HCT116 (cell line): ENCODE data around the gene RELB. TPM values are rescaled to one million over a fixed set of nuclear protein-coding genes. Genes with fewer than 3 reads are reported as not detected.

Source experiments
- ATAC-seq: fragments of 200-7000 bp; cut with Tn5 transposase; 2 replicates; pipeline ENCODE4 v1.9.1; 2020; ENCODE audit warnings: mild to moderate bottlenecking, moderate library complexity
- BruUV-seq: library from RNA; stranded (reverse); fragments of 400-500 nt; replicated peaks from 2 replicates; lab custom pipeline; 2021; lab: Mats Ljungman, UMichigan
- CTCF ChIA-PET: fragments of 300-600 bp; sonication (Branson Sonifier 250); formaldehyde crosslinking; loops from one replicate; lab custom pipeline; 2021; ENCODE audit warnings: antibody characterized with exemption; lab: Charles Lee
- POLR2A ChIA-PET: fragments of 300-600, 350-600 bp; sonication (Branson Sonifier 250); formaldehyde crosslinking; loops from one replicate; lab custom pipeline; 2021; ENCODE audit warnings: antibody characterized with exemption; lab: Charles Lee
- RAD21 ChIA-PET, 2 experiments: fragments of 300-600 bp; sonication (Branson Sonifier 250); formaldehyde crosslinking; loops; one replicate each; lab custom pipeline; 2023; ENCODE audit warnings: low total read pairs in 2 of 2; ENCODE audit not compliant: uncharacterized antibody in 2 of 2, unreplicated experiment in 2 of 2, low non-redundant PET in 1 of 2; lab: Charles Lee
- DNase-seq: peaks from one replicate; pipeline ENCODE4 v3.0.0-alpha.2; 2010; ENCODE audit warnings: low read depth, low spot score
- H2AFZ ChIP-seq: fragments of 200-600 bp; shearing (Covaris generic), sonication (generic); 2 replicates; pipeline ENCODE4 v1.6.1; 2017; ENCODE audit warnings: low read depth, mixed run types, mixed read lengths, antibody characterized with exemption, low read length; ENCODE audit not compliant: poor library complexity, severe bottlenecking
- H3K27ac ChIP-seq: 2 replicates; pipeline ENCODE4 v1.5.1; 2012; ENCODE audit warnings: low read depth, low read length
- H3K27me3 ChIP-seq: fragments of 200-600 bp; sonication (generic); 2 replicates; pipeline ENCODE4 v1.6.1; 2016; ENCODE audit warnings: mixed run types, low read length, mixed read lengths; ENCODE audit not compliant: insufficient read depth
- H3K36me3 ChIP-seq, 2 experiments: fragments of 200-500 bp in 1 of 2; fragments of 200-600 bp in 1 of 2; sonication (Bioruptor generic) in 1 of 2; sonication (generic) in 1 of 2; 2 replicates each; pipeline versions ENCODE4 v1.5.1 to v1.6.1; 2014 to 2016; ENCODE audit warnings: low read length in 2 of 2, inconsistent platforms in 1 of 2, mixed read lengths in 1 of 2, mixed run types in 1 of 2; ENCODE audit not compliant: insufficient read depth in 2 of 2, control insufficient read depth in 1 of 2
- H3K4me1 ChIP-seq, 2 experiments: fragments of 200-600 bp in 1 of 2; sonication (generic) in 1 of 2; 2 replicates each; pipeline versions ENCODE4 v1.5.1 to v1.6.1; 2012 to 2017; ENCODE audit warnings: low read length in 2 of 2, inconsistent platforms in 1 of 2, mild to moderate bottlenecking in 1 of 2, mixed read lengths in 1 of 2, mixed run types in 1 of 2, moderate library complexity in 1 of 2; ENCODE audit not compliant: insufficient read depth in 2 of 2, control insufficient read depth in 1 of 2
- H3K4me2 ChIP-seq: fragments of 200-600 bp; sonication (generic); 2 replicates; pipeline ENCODE4 v1.6.1; 2017; ENCODE audit warnings: mixed run types, low read length, mixed read lengths
- H3K4me3 ChIP-seq, 2 experiments: fragments of 200-600 bp in 1 of 2; sonication (generic) in 1 of 2; replicated peaks in 1 of 2; 2 replicates each; pipeline ENCODE4 v1.5.1; 2011 to 2016; ENCODE audit warnings: low read length in 2 of 2, control low read depth in 1 of 2, low read depth in 1 of 2, mild to moderate bottlenecking in 1 of 2, mixed read lengths in 1 of 2, mixed run types in 1 of 2
- H3K79me2 ChIP-seq: fragments of 200-600 bp; sonication (generic); 2 replicates; pipeline ENCODE4 v1.6.1; 2017; ENCODE audit warnings: mild to moderate bottlenecking, mixed run types, low read length, moderate library complexity, mixed read lengths; ENCODE audit not compliant: insufficient read depth
- H3K9ac ChIP-seq: fragments of 200-600 bp; sonication (generic); 2 replicates; pipeline ENCODE4 v1.6.1; 2016; ENCODE audit warnings: low read length, mixed read lengths
- H3K9me2 ChIP-seq: fragments of 200-600 bp; sonication (generic), shearing (Covaris generic); 2 replicates; pipeline ENCODE4 v1.6.1; 2017; ENCODE audit warnings: mixed run types, mild to moderate bottlenecking, moderate library complexity; ENCODE audit not compliant: insufficient read depth
- H3K9me3 ChIP-seq, 2 experiments: fragments of 200-500 bp in 1 of 2; fragments of 200-600 bp in 1 of 2; sonication (Bioruptor generic) in 1 of 2; sonication (generic) in 1 of 2; 2 replicates each; pipeline ENCODE4 v1.6.1; 2014 to 2017; ENCODE audit warnings: low read length in 2 of 2, mixed read lengths in 2 of 2, inconsistent platforms in 1 of 2, low read depth in 1 of 2, mild to moderate bottlenecking in 1 of 2, mixed run types in 1 of 2, moderate library complexity in 1 of 2; ENCODE audit not compliant: control insufficient read depth in 1 of 2, insufficient read depth in 1 of 2
- H4K20me1 ChIP-seq: fragments of 200-600 bp; sonication (generic), shearing (Covaris generic); 2 replicates; pipeline ENCODE4 v1.6.1; 2017; ENCODE audit warnings: mixed run types, mild to moderate bottlenecking, moderate library complexity; ENCODE audit not compliant: insufficient read depth
- CEBPB ChIP-seq: IDR thresholded peaks from 2 replicates; pipeline ENCODE4 v1.6.1; 2012; ENCODE audit warnings: low read depth
- ELF1 ChIP-seq: IDR thresholded peaks from 2 replicates; pipeline ENCODE4 v1.6.1; 2012; ENCODE audit warnings: low read depth, borderline replicate concordance
- EZH2 ChIP-seq: fragments of 200-600 bp; sonication (generic); IDR thresholded peaks from 2 replicates; pipeline ENCODE4 v1.6.1; 2017; ENCODE audit warnings: antibody characterized with exemption, mixed run types
- EZH2phosphoT487 ChIP-seq: fragments of 200-600 bp; IDR thresholded peaks from 2 replicates; pipeline ENCODE4 v1.6.1; 2018; ENCODE audit warnings: antibody characterized with exemption, borderline replicate concordance
- JUND ChIP-seq: IDR thresholded peaks from 2 replicates; pipeline ENCODE4 v1.6.1; 2012
- MAX ChIP-seq: IDR thresholded peaks from 2 replicates; pipeline ENCODE4 v1.6.1; 2012
- POLR2A ChIP-seq: IDR thresholded peaks from 2 replicates; pipeline ENCODE4 v1.7.0; 2011; ENCODE audit warnings: borderline replicate concordance; ENCODE audit not compliant: insufficient read depth, insufficient read length; ENCODE audit errors: extremely low read depth
- REST ChIP-seq: IDR thresholded peaks from 2 replicates; pipeline ENCODE4 v1.6.1; 2012; ENCODE audit warnings: low read depth
- SIN3A ChIP-seq: IDR thresholded peaks from 2 replicates; pipeline ENCODE4 v1.6.1; 2012; ENCODE audit warnings: low read depth
- SP1 ChIP-seq: IDR thresholded peaks from 2 replicates; pipeline ENCODE4 v1.6.1; 2012; ENCODE audit warnings: low read depth
- SRF ChIP-seq: IDR thresholded peaks from 2 replicates; pipeline ENCODE4 v1.6.1; 2012; ENCODE audit warnings: low read depth
- TCF7L2 ChIP-seq: IDR thresholded peaks from 2 replicates; pipeline ENCODE4 v1.7.0; 2011; ENCODE audit warnings: borderline replicate concordance, inconsistent platforms; ENCODE audit not compliant: insufficient read depth, insufficient read length; ENCODE audit errors: extremely low read depth
- YY1 ChIP-seq: IDR thresholded peaks from 2 replicates; pipeline ENCODE4 v1.6.1; 2011; ENCODE audit warnings: low read length, low read depth, moderate library complexity, mild to moderate bottlenecking; ENCODE audit not compliant: insufficient replicate concordance; ENCODE audit errors: extremely low read depth
- ZFX ChIP-seq: fragments of 450-650 bp; IDR thresholded peaks from 2 replicates; pipeline ENCODE4 v1.6.1; 2017
- ZNF274 ChIP-seq: fragments of 200-500 bp; sonication (Bioruptor generic); IDR thresholded peaks from 2 replicates; pipeline ENCODE4 v1.6.1; 2014; ENCODE audit warnings: mild to moderate bottlenecking, low read depth, low read length, inconsistent platforms
- intact Hi-C: fragments of 100-400 bp; cut with micrococcal nuclease; formaldehyde crosslinking; loops from 2 replicates; pipeline ENCODE4 v1.10.0; 2022
- total RNA-seq: library from RNA; stranded (reverse); gene quantifications from one replicate; pipeline ENCODE4 v1.2.1, GENCODE V29; 2021; ENCODE audit not compliant: unreplicated experiment

RELB gene
- total RNA-seq, 1 experiment from 2014 or later, result 12.9 TPM

- TF ChIP-seq ZNF274, result no peak
- TF ChIP-seq REST, result no peak
These were observed 8.5 kb downstream of the RELB start (continued) for GRCh38 chr19:45009625-45010255.

GRCh38 chr19:45010306-45010705, 9.0 kb downstream of the RELB start:
- TF ChIP-seq ZFX (no peak), JUND (no peak), SP1 (no peak), TCF7L2 (no peak), YY1 (no peak), SIN3A (no peak), EZH2phosphoT487 (no peak), MAX (no peak), CEBPB (no peak), SRF (no peak), ELF1 (no peak), EZH2 (no peak), POLR2A (no peak)
- no peak for ATAC-seq
- no peaks in the 10 kb centered on the region; a peak in 1 of 4 replicates for H3K36me3 ChIP-seq
- H3K9ac ChIP-seq, result no peak overlapping the region
- ChIA-PET CTCF (no interaction called here), POLR2A (no interaction called here), RAD21 (no interaction called here)
- no peak for DNase-seq
- H3K27me3 ChIP-seq, result no peaks in the 10 kb centered on the region
- no TSS peak for BruUV-seq
- H3K4me3 ChIP-seq, result no peak overlapping the region
- no peak overlapping the region for H2AFZ ChIP-seq
- H3K79me2 ChIP-seq, result no peaks in the 10 kb centered on the region
- H4K20me1 ChIP-seq, result no peaks in the 10 kb centered on the region
- intact Hi-C loops, result no loop called here
- no peak overlapping the region for H3K27ac ChIP-seq
- H3K9me3 ChIP-seq, result no peaks in the 10 kb centered on the region
- no peak overlapping the region for H3K4me2 ChIP-seq
- peaks cover 5 to 6% of the 10 kb centered on the region in 2 experiments; a peak in 3 of 4 replicates for H3K4me1 ChIP-seq
- H3K9me2 ChIP-seq, result no peaks in the 10 kb centered on the region
